Stimulated activated CD4-positive, alpha-beta T cell treated with anti-CD3 and anti-CD28 coated beads, Interleukin-4, amount 100 ng/mL, for 4 hours (primary cell): ENCODE results near the gene TAX1BP1.
"Not testable (repeated sequence)": the region's sequence is repeated elsewhere in the genome, so short reads cannot be mapped to it uniquely, and the experiment has no call there.

Source experiments
- DNase-seq, 2 experiments: peaks; one replicate each; pipeline ENCODE4 v3.0.0-alpha.2; 2020

TAX1BP1 gene

DNA sequence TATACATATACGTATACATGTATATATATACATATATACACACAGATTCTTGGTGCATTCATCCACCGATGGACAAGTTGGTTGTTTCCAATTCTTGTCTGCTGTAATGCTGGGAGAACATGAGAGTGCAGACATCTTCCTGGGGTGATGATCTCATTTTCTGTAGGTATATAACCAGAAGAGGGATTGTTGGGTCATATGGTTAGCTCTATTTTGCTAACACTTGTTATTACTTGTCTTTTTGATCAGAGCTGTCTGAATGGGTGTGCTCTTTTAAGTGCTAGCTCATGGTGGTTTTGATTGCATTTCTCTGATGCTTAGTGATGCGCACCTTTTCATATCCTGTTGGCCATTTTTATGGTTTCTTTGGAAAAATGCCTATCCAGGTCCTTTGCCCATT, 106.4 kb downstream of the TAX1BP1 start:
- DNase-seq, result no peak

DNA sequence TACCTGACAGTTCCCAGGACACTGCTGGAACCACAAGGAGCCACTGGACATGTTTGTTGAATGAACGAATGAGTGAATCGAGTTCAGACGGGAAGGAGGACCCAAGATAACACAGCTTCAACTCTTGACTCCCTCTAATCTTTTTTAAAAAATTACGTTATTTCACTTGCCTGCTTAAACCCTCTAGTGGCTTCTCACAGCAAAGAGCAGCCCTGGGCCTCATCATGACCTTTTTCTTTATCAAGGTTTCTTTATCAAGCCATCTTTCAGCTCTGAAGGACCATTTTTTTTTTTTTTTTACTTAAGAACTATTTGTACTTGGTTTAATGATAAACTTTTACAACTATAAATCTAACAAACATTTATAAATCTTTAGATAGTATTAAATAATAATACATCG, 110.6 kb downstream of the TAX1BP1 start:
- DNase-seq, result no peak

DNA sequence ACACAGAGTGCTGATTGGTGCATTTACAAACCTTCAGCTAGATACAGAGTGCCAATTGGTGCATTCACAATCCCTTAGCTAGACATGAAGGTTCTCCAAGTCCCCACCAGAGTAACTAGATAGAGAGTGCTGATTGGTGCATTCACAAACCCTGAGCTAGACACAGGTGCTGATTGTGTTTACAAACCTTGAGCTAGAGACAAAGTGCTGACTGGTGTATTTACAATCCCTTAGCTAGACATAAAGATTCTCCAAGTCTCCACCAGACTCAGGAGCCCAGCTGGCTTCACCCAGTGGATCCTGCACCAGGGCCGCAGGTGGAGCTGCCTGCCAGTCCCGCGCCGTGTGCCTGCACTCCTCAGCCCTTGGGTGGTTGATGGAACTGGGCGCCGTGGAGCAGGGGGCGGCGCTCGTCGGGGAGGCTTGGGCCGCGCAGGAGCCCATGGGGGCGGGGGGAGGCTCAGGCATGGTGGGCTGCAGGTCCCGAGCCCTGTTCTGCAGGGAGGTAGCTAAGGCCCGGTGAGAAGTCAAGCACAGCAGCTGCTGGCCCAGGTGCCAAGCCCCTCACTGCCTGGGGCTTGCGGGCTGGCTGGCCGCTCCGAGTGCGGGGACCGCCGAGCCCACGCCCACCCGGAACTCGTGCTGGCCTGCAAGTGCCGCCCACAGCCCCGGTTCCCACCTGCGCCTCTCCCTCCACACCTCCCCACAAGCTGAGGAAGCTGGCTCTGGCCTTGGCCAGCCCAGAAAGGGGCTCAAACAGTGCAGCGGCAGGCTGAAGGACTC, 116.9 kb downstream of the TAX1BP1 start:
- DNase-seq, result not testable (repeated sequence)

DNA sequence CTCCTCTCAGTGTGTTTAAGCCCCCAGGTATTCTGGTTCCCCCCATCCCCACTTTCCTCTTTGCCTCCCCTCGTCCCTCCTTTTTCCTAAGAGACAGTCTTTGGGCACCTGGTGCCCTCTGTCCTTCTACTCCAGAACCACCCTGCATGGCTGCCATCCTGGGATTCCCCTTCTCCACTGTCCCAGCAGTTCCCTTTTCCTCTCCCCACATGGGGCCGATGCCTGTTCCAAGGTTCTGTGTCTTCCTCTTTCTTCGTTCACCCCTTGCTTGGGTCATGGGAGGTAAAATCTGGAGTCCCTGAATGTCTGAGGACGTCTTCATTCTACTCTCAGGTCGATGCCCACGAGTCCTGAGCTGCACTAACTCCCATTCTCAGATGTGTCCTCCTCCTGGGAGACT, 120.8 kb downstream of the TAX1BP1 start:
- DNase-seq, result no peak

DNA sequence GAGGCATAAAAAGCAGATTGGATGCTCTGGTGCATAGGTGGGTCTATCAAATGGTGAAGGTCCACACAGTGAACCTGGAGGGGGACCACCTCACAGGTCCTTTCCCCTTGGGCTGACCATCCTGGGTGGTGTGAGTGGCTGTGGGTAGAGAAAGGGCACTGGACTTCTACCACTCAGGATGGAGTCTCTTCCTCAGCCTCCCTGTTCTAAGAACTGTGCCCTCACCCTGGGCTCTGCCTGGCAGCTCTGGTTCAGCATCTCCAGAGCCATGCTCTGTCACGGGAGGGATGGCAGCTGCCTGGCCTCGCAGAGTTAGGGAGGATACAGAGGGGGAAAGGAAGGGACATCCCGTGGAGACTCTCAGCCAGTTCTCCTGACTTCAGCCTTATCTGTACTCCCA, 121.8 kb downstream of the TAX1BP1 start:
- DNase-seq, result no peak

DNA sequence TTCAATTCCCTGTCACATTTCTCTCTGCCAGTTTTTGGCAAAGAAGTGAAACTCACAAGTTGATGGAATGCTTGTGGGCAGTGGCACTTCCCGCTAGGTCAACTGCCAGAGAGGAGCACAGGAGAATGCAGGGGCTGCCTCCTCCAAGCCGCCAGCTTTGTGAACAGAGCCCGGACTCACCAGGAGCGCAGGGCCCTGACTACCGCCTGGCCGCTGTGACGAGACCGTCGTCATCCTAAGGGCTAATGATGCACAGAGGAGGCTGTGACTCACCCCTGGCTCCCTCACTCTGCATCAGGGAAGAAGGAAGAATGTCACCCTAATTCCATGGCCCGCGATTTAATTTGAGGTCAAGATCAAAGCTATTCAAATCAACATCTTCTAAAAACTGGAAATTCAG, 123.9 kb downstream of the TAX1BP1 start:
- DNase-seq, result no peak

DNA sequence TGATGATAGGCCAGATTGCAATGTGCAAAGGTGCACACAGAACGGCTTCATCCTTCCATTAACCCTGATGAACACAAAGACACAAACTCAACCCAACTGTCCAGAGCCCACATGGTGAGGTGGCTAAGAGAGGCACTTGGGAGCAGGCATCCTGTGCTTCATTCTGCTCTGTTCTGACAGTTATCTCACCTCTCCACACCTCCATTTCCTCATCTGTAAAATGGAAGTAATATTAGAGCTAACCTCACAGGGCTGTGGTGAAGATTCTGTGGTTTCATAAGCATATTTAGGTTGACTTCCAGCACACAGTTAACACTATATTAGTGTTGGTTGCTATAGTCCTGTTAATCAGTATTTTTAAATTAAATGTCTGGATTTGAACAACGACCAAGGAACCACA, 126.3 kb downstream of the TAX1BP1 start:
- no peak for DNase-seq

DNA sequence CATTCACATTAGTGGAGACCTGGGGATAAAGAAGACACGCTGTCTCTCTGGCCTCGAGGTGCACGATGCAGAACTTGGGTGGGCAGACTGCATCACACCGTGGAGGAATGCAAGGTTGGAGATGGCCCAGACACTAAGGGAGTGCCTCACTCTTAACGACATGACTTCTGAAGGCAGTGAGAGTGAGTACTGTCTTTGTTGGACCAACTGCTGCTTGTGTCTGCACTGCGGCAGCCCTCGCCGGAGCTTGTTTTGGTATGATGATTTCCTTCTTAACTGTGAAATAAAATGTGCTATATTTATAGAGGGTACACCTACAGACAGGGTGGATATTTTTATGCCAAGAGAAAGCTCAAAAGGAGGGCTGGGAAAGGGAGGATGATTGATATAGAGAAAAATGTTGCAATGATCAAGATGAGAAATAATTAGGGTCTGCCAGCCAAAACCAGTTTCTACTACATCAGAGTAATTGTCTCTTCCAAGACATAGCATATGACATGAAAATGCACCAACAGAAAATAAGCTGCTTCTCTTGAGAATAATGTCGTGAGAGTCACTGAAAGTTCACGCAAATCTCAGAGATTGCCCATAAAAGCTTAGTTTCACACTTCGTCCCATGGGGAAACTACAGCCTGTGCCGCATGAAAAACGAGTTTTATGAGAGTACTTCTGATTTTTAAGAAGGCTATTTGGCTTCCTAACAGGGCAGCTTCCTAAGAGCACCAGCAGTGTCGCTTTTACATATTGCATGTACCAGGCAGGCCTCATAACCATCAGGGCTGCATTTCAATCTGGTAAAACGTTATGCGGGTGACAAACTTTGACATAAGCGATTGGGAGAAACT, 127.1 kb downstream of the TAX1BP1 start:
- no peak for DNase-seq

DNA sequence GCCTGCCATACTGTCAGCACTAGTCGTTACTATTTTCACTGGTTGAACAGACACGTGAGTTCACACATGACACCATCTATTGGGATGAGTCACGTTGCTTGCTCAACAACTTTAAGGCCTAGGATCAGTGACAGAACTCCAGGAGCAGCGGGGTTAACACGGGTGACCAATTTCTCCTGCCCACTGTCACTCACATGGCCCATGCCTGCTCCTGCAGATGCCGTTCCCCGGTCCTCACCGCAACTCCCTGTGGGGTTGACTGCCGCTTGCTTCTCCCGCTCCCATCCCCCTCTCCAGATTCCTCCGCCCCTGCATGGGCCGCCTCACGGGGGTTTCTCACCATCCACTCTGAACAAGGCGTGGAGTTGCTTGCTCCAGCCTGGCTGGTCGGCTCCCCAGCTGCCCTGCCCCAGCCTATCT, 128.2 kb downstream of the TAX1BP1 start:
- no peak for DNase-seq

DNA sequence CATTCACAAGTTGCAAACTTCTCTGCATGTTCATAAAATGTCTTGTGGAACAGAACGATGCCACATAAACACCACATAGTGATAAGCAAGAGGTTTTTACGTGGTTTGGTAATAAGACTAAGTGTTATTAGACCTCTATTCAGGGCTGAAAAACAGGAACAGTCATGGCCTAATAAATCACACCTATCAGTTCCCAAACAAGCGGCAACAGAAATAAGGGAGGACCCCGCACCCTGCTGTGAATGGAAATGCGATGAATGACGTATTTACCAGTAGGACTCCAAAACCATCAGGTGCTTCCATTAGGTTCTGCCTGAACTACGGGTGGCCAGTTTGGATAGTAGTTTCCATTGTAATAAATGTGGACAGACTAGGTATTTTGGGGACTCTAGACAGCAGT, 129.1 kb downstream of the TAX1BP1 start:
- no peak for DNase-seq

DNA sequence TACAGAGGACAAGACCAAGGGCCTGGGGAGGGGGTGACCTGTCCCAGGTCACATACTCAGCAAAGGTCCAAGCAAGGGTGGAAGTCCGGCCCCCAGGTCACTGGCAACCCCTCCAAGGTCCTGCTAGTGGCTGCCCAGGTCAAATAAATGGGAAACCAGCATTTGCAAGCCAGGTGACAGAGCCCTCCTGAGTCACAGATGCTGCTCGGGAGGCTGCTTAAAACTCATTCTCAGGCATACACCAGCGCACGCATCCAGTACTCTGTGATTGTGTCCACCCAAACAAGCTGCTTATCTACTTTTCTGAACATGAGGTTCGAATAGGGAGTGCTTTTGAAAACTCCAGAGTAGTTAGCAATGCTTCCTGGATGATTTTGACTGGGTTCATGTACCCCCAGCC, 130.6 kb downstream of the TAX1BP1 start:
- no peak for DNase-seq

DNA sequence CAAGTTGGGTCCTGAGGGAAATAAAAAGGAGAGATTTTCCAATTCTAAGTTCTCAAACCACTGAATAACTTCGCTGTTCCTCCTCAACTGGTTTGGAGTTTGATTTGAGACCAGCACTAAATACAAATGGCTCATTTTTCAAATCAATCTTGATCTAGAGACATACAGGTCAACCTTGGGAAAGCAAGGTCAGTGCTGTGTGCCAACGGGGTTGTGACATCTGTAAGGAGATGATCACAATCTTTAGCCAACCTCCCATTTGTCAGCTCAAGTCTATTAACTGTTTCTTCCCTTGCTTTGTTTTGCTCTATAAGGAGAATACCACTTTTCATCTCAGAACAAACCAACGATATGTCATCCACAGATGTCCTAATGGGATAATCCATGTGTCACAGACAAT, 131.1 kb downstream of the TAX1BP1 start:
- no peak for DNase-seq

DNA sequence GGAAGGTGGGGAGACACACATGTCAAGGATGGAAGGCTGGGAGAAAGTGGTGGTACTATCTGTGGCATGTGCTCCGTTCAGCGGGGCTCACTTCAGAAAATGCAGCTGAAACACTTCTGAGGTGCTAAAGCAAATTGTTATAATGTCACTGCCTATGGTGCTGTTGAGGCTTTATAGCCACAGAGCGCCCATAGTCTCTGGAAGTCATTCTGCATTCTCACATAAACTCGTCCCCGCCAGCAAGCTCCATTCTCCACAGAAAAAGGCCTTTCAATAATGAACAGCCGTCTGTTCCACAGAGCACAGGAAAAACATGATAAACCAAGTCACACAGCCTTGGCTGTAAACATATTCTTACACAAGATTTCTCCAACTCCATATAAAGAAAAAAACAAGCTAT, 131.9 kb downstream of the TAX1BP1 start:
- DNase-seq, result no peak

DNA sequence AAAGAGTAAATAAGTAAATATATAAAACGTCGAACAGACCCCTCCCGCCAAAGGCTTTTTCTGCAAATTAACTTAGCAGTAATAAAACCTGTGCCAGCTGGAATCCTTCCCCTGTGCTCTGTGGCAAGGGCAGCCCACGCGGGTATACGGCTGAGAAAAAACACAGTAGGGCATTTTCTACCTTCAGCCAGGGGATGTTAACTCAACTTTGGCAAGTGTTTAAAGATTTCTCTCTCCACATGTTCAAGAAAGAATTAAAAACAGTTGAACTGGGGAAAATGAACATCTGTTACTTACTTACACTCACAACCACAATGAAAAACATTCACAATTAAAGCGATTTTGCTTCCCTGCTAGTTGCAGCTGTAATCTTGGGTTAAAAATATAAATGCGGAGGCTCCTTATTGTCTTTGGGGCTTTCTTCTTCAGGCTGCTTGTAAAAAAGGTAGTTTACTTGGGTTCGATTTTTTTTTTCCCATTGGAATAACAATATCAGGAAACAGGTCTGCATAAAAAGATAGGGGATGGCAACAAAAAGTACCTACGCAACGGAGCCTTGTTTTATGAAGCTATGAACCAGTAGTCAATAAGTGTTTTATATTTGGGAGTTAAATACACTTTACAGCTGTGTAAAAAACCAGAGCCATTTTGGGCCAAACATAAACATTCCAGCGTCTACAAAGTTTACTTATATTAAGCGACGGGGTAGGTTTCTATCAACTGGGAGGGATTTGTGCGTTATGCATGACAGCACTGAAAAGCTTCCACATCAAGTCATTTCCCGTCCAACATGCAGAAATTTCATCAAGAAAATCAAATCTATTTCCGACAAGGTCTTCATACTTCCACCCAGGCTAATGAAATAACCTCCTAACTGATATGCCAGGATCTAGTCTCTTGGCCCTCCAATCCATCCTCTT, 132.7 kb downstream of the TAX1BP1 start:
- DNase-seq, result no peak

DNA sequence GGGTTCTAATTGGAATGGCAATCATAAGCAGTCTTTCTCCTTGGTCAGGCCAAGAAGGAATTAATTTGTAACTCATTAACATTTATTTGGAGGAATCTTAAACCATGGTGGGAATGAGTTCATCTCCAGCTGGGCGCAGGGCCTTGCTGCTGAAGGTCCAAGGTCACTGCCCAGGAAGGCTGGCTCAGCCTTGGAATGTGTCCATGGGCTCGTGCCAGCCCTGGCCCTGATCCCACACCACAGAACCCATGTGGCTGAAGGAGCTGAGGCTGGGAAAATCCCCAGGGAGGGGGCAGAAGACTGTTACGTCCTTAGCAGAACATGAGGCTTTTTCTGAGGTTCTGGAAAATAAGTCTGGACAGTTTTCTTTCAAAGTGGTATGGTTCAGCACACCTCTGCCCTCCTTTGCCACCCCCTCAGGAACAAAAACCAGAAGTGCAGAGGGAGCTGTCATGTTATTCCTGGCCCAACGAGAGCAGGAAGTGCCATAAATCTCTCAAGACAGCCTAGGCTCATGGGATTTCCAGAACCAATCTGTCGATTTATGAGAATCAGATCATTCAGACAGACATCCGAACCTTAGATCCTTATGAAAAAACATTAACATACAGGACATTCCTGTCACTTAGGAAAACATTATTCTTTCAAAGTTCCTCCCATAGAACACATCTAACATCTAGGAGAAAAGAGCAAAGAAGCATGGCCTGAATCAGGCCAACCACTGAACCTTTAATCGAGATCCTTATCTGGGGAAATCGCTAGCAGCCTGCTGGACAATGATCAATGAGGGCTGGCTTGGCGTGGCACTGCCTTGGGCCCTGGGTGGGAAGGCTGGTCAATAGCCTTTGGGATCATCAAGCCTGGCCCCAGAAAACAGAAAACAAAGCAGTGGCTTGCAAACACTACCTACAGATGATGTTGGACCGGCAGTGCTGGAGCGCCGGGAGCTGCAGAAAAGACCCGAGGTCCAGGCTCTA, 134.3 kb downstream of the TAX1BP1 start:
- no peak for DNase-seq

DNA sequence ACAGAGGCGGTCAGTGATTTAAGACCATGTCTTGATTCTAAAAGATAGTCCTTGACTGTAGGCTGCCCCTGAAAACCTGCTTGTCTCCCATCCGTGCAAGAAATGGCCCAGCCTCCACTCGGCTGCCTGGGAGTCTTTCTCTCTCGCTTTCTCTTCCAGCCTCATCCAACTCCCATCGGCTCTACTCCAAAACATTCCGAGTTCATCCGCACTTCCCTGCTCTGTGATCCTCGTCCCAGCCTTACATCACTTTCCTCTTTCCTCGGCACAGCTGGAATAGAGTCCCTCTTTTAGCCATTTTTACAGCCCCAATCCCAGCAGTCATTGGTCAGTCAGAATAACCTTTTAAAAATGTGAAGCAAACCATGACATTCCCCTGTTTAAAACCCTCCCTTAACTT, 135.1 kb downstream of the TAX1BP1 start:
- DNase-seq, result no peak

DNA sequence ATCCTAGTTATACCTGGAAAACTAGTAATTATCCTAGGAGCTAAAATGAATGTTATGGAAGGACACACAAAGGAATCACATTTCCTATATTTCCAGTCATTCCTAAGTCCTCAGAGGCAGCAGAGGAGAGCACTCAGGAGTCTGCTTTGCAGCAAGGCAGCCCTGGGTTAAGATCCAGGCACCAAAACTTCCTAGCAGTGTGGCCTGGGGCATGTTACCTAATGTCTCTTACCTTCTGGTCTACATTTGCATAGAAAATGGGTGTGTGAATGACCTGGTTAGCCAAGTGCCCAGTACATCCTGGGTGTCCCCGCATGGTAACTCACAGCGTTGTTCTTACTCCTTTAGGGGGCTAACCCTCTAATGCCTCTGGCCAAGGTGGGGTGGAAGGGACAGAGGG, 135.9 kb downstream of the TAX1BP1 start:
- DNase-seq, result no peak

DNA sequence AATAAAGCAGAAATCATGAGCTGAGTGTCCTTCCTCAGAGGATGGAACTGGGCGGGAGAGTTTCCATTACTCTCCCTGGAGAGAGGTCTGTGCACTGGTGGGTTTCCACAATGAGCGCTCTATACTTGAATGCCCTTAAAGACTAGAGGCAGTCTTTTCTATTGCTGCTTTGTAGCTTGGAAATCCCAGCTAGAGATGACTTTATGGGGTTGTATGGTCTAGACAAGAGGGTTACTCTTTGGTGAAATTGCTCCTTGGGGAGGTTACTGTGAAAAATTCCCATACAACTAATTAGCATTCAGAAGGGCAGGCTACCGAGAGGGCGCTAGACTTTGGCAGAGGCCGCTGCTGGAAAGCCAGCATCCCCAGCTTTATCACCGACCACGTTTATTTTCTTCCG, 136.8 kb downstream of the TAX1BP1 start:
- DNase-seq, result no peak
